ENCODE results near the gene MYH9. TPM values are rescaled to one million over a fixed set of nuclear protein-coding genes. Genes with fewer than 3 reads are reported as not detected.

MYH9 gene
- total RNA-seq, 2 experiments from 2014 or later = 112 to 223 TPM

DNA sequence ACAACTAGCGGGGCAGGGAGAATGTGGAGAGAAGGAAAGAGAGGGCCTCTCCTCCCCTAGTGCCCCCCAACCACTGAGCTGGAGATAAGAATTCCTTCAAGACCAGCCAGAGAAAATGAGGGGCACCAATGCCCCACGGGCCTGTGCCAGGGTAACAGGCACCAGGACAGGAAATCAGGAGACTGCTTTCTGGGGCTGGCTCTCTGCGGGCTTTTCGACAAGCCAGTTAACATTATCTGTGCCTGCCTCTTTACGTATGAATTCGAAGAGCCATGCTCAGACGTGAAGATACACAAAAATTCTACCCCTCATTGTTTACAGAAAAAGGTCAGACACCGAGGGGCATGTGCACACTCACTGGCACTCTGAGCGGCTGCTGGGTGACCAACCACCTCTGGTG is 52.1 kb downstream of the MYH9 start:
- intact Hi-C loops (cut with micrococcal nuclease; ENCODE audit: unreplicated experiment) = no loop called here
- peaks cover 85% of the 10 kb centered on the region for H3K36me3 ChIP-seq (ENCODE audit: insufficient read depth, low read length)
- H3K4me1 ChIP-seq (ENCODE audit: insufficient read depth, low read length, poor library complexity, severe bottlenecking) = peaks cover 49% of the 10 kb centered on the region
- H3K9me3 ChIP-seq (ENCODE audit: low read length) = no peaks in the 10 kb centered on the region
- H2AFZ ChIP-seq (ENCODE audit: low read length) = no peak overlapping the region
- peaks cover 32% of the 10 kb centered on the region; the same call in 1 of the 2 replicates for H3K79me2 ChIP-seq (ENCODE audit: insufficient read depth, low read depth, low read length)
- BruUV-seq (replicated peaks) = no TSS peak
- no peaks in the 10 kb centered on the region for H4K20me1 ChIP-seq (ENCODE audit: insufficient read depth, low read length)
- H3K9me2 ChIP-seq (ENCODE audit: insufficient read depth, low read length) = no peaks in the 10 kb centered on the region
- DNase-seq (ENCODE audit: low spot score) = no peak
- no peak overlapping the region for H3K4me2 ChIP-seq (ENCODE audit: low read length)
- ChIA-PET POLR2A (no interaction called here), CTCF (ENCODE audit: unreplicated experiment) (no interaction called here)
- no peak overlapping the region for H3K4me3 ChIP-seq (ENCODE audit: low read depth, low read length, poor library complexity, severe bottlenecking)
- TF ChIP-seq, protein P1, sequence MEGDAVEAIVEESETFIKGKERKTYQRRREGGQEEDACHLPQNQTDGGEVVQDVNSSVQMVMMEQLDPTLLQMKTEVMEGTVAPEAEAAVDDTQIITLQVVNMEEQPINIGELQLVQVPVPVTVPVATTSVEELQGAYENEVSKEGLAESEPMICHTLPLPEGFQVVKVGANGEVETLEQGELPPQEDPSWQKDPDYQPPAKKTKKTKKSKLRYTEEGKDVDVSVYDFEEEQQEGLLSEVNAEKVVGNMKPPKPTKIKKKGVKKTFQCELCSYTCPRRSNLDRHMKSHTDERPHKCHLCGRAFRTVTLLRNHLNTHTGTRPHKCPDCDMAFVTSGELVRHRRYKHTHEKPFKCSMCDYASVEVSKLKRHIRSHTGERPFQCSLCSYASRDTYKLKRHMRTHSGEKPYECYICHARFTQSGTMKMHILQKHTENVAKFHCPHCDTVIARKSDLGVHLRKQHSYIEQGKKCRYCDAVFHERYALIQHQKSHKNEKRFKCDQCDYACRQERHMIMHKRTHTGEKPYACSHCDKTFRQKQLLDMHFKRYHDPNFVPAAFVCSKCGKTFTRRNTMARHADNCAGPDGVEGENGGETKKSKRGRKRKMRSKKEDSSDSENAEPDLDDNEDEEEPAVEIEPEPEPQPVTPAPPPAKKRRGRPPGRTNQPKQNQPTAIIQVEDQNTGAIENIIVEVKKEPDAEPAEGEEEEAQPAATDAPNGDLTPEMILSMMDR (conservative IDR thresholded peaks at IDR 0.05; ENCODE audit: low read length) = no peak
- no peak for TF ChIP-seq EZH2phosphoT487 (IDR thresholded peaks at IDR 0.05; ENCODE audit: borderline replicate concordance, low read depth, low read length)
- no peak overlapping the region for H3K27ac ChIP-seq (ENCODE audit: low read depth, low read length, poor library complexity, severe bottlenecking)

DNA sequence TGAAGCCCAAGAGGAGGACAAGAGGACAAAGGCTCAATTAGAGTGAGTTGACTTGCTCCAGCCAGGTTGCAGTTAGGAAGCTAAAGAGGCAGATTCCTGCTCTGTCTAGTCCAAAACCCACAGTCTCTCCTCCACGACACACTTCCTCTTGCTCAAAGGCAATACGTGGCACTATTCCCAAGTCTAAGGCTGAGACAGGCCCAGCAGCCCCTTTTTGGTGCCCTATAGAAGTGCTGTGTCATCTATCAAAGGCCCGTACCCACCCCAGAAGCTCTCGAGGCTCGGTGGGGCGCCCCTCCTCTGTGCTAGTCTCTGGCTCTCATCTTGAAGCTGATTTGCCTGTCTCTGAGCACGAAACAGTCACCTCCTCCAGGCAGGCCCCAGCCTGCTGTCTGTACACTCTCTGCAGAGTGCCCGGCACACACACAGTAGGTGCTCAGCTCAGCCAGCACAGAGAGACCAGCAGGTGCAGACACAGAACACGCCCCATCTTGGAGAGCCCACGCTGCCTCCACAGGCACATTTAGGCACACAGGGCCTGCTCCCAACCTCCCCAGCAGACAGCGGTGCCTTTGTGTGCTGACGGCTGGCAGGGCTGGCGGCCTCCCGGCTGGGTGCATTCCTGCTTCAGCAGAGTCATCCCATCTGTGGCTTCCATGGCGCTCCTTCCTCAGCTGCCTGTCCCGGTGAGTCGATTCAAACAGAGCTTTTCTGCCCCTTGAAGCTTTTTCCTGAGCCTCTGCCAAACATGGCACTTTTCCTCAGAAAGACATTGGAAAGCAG is 52.8 kb downstream of the MYH9 start:
- H3K4me1 ChIP-seq (ENCODE audit: insufficient read depth, low read length, poor library complexity, severe bottlenecking) = peaks cover 56% of the 10 kb centered on the region
- peak overlapping the region; percentile 87; the same call in 1 of the 2 replicates for H3K4me2 ChIP-seq (ENCODE audit: low read length)
- no peak overlapping the region for H3K27ac ChIP-seq (ENCODE audit: low read depth, low read length, poor library complexity, severe bottlenecking)
- TF ChIP-seq EZH2phosphoT487 (IDR thresholded peaks at IDR 0.05; ENCODE audit: borderline replicate concordance, low read depth, low read length) = no peak
- TF ChIP-seq, protein P1 (conservative IDR thresholded peaks at IDR 0.05; ENCODE audit: low read length) = no peak
- H3K79me2 ChIP-seq (ENCODE audit: insufficient read depth, low read depth, low read length) = peaks cover 38% of the 10 kb centered on the region; the same call in 1 of the 2 replicates
- CTCF ChIA-PET (ENCODE audit: unreplicated experiment) = no interaction called here
- H3K36me3 ChIP-seq (ENCODE audit: insufficient read depth, low read length) = peaks cover 85% of the 10 kb centered on the region
- BruUV-seq (replicated peaks) = no TSS peak
- H4K20me1 ChIP-seq (ENCODE audit: insufficient read depth, low read length) = no peaks in the 10 kb centered on the region
- no peak for DNase-seq (ENCODE audit: low spot score)
- POLR2A ChIA-PET = no interaction called here
- intact Hi-C loops (cut with micrococcal nuclease; ENCODE audit: unreplicated experiment) = no loop called here
- H2AFZ ChIP-seq (ENCODE audit: low read length) = no peak overlapping the region
- H3K9me2 ChIP-seq (ENCODE audit: insufficient read depth, low read length) = no peaks in the 10 kb centered on the region
- H3K9me3 ChIP-seq (ENCODE audit: low read length) = no peaks in the 10 kb centered on the region
- H3K4me3 ChIP-seq (ENCODE audit: low read depth, low read length, poor library complexity, severe bottlenecking) = no peak overlapping the region
